AG04450 (cell line): Measurements from ENCODE around the gene CERKL. TPM values are rescaled to one million over a fixed set of nuclear protein-coding genes. Genes with fewer than 3 reads are reported as not detected.

Experiments
- CTCF ChIA-PET: fragments of 300-600, 350-600 bp; formaldehyde crosslinking; extraction: SDS; loops from one replicate; lab custom pipeline; 2022; ENCODE audit warnings: antibody characterized with exemption, inconsistent platforms; lab: Charles Lee
- POLR2A ChIA-PET: fragments of 350-600 bp; formaldehyde crosslinking; extraction: SDS; loops from one replicate; lab custom pipeline; 2021; ENCODE audit warnings: antibody characterized with exemption, inconsistent platforms; lab: Yijun Ruan, JAX
- DNase-seq: peaks from one replicate; pipeline ENCODE4 v3.0.0-alpha.2; 2011; ENCODE audit warnings: low read depth, low spot score
- H3K27ac ChIP-seq: one replicate; pipeline ENCODE4 v1.5.1; 2012; ENCODE audit warnings: low read depth, low read length, control low read depth
- H3K27me3 ChIP-seq: one replicate; pipeline ENCODE4 v1.6.0; 2012; ENCODE audit warnings: low read length; ENCODE audit not compliant: control insufficient read depth, insufficient read depth
- H3K4me3 ChIP-seq: 2 replicates; pipeline ENCODE4 v1.5.1; 2011; ENCODE audit warnings: mild to moderate bottlenecking, low read depth, low read length, control low read depth
- H3K9me3 ChIP-seq: 2 replicates; pipeline ENCODE4 v1.5.1; 2012; ENCODE audit warnings: low read length; ENCODE audit not compliant: control insufficient read depth, insufficient read depth
- polyA plus RNA-seq: library from polyadenylated mRNA; depleted of rRNA; stranded (reverse); fragments of >200 nt; gene quantifications from 2 replicates; pipeline ENCODE4 v1.2.3, GENCODE V29; 2011
- TF ChIP-seq, protein P1 (sequence below): IDR thresholded peaks from 2 replicates; pipeline ENCODE4 v1.5.1; 2011; ENCODE audit warnings: low read depth, low read length, control low read depth, inconsistent platforms

CERKL gene
- polyA plus RNA-seq, 1 experiment = 0.09 TPM

DNA sequence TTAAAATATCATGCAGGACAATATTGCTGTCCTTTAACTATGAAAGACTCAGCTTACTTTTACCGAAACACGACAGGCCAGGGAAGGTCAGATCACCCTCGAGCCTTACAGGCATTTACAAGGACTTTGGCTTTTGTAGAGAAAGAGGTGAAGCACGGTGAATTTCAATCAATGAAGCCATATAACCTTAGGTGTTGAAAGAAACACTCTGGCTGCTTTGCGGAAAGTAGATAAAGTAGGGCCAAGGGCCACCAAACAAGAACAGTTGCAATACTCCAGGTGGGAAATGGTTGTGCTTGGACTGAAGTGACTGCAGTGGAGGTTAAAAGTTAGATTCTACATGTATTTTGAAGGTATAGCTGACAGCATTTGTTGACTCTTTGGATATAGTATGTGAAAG is 80.5 kb downstream of the CERKL start:
- no peaks in the 10 kb centered on the region for H3K27me3 ChIP-seq
- H3K4me3 ChIP-seq = no peak overlapping the region
- DNase-seq = no peak
- no peak overlapping the region for H3K27ac ChIP-seq
- ChIA-PET POLR2A (no interaction called here), CTCF (interaction anchor here (2.9 kb wide), 1 partner anchor 140 kb away, joined by 7 read pairs; no protein-coding TSS in a partner anchor)
- TF ChIP-seq, protein P1, sequence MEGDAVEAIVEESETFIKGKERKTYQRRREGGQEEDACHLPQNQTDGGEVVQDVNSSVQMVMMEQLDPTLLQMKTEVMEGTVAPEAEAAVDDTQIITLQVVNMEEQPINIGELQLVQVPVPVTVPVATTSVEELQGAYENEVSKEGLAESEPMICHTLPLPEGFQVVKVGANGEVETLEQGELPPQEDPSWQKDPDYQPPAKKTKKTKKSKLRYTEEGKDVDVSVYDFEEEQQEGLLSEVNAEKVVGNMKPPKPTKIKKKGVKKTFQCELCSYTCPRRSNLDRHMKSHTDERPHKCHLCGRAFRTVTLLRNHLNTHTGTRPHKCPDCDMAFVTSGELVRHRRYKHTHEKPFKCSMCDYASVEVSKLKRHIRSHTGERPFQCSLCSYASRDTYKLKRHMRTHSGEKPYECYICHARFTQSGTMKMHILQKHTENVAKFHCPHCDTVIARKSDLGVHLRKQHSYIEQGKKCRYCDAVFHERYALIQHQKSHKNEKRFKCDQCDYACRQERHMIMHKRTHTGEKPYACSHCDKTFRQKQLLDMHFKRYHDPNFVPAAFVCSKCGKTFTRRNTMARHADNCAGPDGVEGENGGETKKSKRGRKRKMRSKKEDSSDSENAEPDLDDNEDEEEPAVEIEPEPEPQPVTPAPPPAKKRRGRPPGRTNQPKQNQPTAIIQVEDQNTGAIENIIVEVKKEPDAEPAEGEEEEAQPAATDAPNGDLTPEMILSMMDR = no peak
- no peaks in the 10 kb centered on the region for H3K9me3 ChIP-seq

DNA sequence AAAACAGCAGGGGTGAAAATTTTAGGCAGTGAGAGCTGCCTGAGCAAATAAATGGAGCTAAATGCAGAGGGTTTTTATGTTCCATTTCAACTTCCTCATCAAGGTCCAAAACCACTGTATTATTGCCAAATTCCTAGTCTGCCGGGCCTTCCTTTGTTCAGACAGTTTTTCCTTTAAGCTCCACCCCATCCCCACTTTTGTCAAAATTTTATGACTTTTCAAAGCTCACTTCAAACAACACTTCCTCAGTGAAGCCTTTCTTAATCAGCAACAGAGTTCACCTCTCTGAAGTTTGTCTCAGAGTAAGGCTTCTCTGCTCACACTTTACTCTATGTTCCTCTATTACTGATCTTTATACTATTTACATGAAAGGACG is 81.3 kb downstream of the CERKL start:
- no peaks in the 10 kb centered on the region for H3K9me3 ChIP-seq
- ChIA-PET POLR2A (no interaction called here), CTCF (interaction anchor here (1.0 kb wide), 1 partner anchor 140 kb away, joined by 6 read pairs; no protein-coding TSS in a partner anchor)
- no peak overlapping the region for H3K27ac ChIP-seq
- no peak for DNase-seq
- no peak overlapping the region for H3K4me3 ChIP-seq
- no peaks in the 10 kb centered on the region for H3K27me3 ChIP-seq
- TF ChIP-seq, protein P1 = no peak

DNA sequence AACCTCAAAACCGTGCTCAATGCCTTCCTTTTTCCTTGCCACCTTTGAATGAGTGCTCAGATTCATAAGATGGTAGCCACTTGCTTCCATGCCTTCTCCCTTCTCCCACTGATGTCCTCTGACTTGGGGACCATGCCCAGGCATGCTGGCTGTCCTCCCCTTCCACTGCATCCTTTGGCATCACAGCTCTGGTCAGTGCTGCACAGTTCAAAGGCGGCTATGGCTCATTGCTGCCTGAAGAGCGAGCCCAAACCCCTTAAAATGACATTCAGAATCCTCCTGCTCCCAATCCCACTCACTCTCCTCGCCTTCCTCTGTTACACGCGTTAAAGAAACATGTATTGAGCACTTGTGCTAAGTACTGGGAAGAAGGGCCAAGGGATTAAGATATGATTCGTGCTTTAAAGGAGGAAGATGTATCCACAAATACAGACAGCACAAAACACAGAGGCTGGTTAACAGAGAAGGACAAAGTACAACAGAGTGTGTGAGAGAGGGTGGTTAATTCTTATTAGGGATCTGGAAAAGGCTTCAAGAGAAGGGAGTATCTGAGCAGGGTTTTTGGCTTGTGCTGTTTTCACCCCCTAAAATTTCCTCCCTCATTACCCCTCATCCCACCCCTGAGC is 81.8 kb downstream of the CERKL start:
- TF ChIP-seq, protein P1 = no peak
- CTCF ChIA-PET = interaction anchor here (0.9 to 2.6 kb wide), 3 partner anchors 10 to 557 kb away, joined by 3 to 23 read pairs (median 6); no protein-coding TSS in a partner anchor
- POLR2A ChIA-PET = no interaction called here
- H3K27me3 ChIP-seq = no peaks in the 10 kb centered on the region
- no peak overlapping the region for H3K4me3 ChIP-seq
- H3K9me3 ChIP-seq = no peaks in the 10 kb centered on the region
- DNase-seq = no peak
- H3K27ac ChIP-seq = no peak overlapping the region

DNA sequence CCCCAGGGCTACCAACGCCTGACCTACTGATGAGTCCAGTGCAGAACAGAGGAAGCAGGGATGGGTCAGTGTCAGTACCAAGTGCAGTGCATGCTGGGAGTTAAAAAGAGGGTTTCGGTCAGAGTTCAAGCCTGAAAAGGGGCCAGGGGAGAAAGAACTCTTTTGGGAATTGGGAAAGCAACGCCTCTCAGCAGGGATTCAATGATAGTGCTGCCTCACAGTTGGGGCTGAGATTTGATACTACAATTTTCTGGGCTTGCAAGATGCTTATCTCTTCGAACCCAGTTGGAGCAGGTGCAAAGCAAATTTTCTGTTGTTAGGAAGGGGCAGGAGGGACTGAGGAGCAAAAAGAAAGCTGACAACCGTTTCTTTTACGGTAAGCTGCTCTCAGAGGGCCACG is 82.6 kb downstream of the CERKL start:
- no peak for DNase-seq
- TF ChIP-seq, protein P1 = no peak
- ChIA-PET POLR2A (no interaction called here), CTCF (interaction anchor here (0.5 to 2.6 kb wide), 4 partner anchors 9 to 1358 kb away, joined by 3 to 23 read pairs (median 6); no protein-coding TSS in a partner anchor)
- H3K27ac ChIP-seq = no peak overlapping the region
- no peak overlapping the region for H3K4me3 ChIP-seq
- H3K9me3 ChIP-seq = no peaks in the 10 kb centered on the region
- no peaks in the 10 kb centered on the region for H3K27me3 ChIP-seq

DNA sequence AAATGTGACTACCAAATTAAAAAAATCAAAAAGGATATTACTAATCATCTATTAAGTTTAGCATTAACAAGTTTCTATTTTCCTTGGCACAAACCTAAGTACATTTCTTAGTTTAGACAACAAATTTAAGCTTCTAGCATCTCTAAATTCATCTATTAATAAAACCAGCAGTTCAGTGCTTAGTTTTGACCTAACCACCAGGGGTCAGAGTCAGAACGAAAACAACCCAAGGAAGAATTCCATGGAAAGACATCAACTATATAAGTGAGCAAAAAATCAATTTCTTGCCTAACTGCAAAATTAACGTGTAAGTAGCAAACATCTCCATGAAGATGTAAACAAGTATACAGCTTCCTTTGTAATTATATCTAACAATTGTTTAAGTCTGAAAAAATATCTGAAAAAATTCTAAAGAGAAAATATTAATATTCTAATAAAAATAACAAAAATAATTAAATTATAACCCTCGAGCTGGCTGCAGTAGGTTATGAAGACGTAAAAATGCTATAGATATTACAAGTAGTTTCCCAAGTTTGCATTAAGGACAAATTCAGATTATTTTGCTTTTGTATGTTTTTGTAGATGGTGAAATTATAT is 83.7 kb downstream of the CERKL start:
- POLR2A ChIA-PET = no interaction called here
- no peaks in the 10 kb centered on the region for H3K9me3 ChIP-seq
- TF ChIP-seq, protein P1 = peak; percentile 62
- H3K27ac ChIP-seq = no peak overlapping the region
- no peak overlapping the region for H3K4me3 ChIP-seq
- no peak for DNase-seq
- CTCF ChIA-PET = interaction anchor here (0.6 to 5.8 kb wide), 34 partner anchors 9 to 1959 kb away, joined by 3 to 96 read pairs (median 4); no protein-coding TSS in a partner anchor
- H3K27me3 ChIP-seq = no peaks in the 10 kb centered on the region
